RWPE2 (cell line): Measurements from ENCODE around the gene SHKBP1.
"Not testable (repeated sequence)": the region's sequence is repeated elsewhere in the genome, so short reads cannot be mapped to it uniquely, and the experiment has no call there.

Experiments
- ATAC-seq: fragments of 200-7000 bp; cut with Tn5 transposase; 3 replicates; pipeline ENCODE4 v1.9.1; 2021; ENCODE audit warnings: low read depth
- DNase-seq: peaks from one replicate; pipeline ENCODE4 v3.0.0-alpha.2; 2020; ENCODE audit warnings: low spot score
- H3K27ac ChIP-seq: fragments of 450-650 bp; 2 replicates; pipeline ENCODE4 v1.5.1; 2017; ENCODE audit warnings: mild to moderate bottlenecking; ENCODE audit not compliant: poor library complexity, severe bottlenecking
- H3K27me3 ChIP-seq: fragments of 250-450 bp; sonication (Bioruptor Pico); 2 replicates; pipeline ENCODE4 v1.5.1; 2021; ENCODE audit warnings: mild to moderate bottlenecking, moderate library complexity; ENCODE audit not compliant: insufficient read depth, poor library complexity, severe bottlenecking
- H3K36me3 ChIP-seq: fragments of 250-450 bp; sonication (Bioruptor Pico); 2 replicates; pipeline ENCODE4 v1.5.1; 2020; ENCODE audit warnings: low read depth, mild to moderate bottlenecking, moderate library complexity
- H3K4me1 ChIP-seq: fragments of 250-450 bp; sonication (Bioruptor Pico); 2 replicates; pipeline ENCODE4 v1.5.1; 2021; ENCODE audit warnings: mild to moderate bottlenecking, moderate library complexity; ENCODE audit not compliant: insufficient read depth, poor library complexity, severe bottlenecking
- H3K4me3 ChIP-seq: fragments of 250-450 bp; sonication (Bioruptor Pico); 2 replicates; pipeline ENCODE4 v1.5.1; 2021; ENCODE audit warnings: mild to moderate bottlenecking, moderate library complexity; ENCODE audit not compliant: severe bottlenecking
- H3K9me3 ChIP-seq: fragments of 250-450 bp; sonication (Bioruptor Pico); 2 replicates; pipeline ENCODE4 v1.5.1; 2021; ENCODE audit warnings: mild to moderate bottlenecking, moderate library complexity; ENCODE audit not compliant: severe bottlenecking
- TF ChIP-seq, protein P1 (sequence below): fragments of 450-650 bp; IDR thresholded peaks from one replicate; pipeline ENCODE4 v1.5.1; 2017; ENCODE audit warnings: mild to moderate bottlenecking, moderate library complexity; ENCODE audit not compliant: poor library complexity, severe bottlenecking

The SHKBP1 gene

GRCh38 chr19:40543029-40543597 lies 33.6 kb upstream of the SHKBP1 start:
- Histone ChIP-seq H3K9me3 (no peaks in the 10 kb centered on the region), H3K27ac (no peak overlapping the region), H3K4me1 (no peaks in the 10 kb centered on the region), H3K27me3 (no peaks in the 10 kb centered on the region), H3K4me3 (no peak overlapping the region), H3K36me3 (no peaks in the 10 kb centered on the region)
- ATAC-seq (no peak), DNase-seq (no peak)
- TF ChIP-seq, protein P1, sequence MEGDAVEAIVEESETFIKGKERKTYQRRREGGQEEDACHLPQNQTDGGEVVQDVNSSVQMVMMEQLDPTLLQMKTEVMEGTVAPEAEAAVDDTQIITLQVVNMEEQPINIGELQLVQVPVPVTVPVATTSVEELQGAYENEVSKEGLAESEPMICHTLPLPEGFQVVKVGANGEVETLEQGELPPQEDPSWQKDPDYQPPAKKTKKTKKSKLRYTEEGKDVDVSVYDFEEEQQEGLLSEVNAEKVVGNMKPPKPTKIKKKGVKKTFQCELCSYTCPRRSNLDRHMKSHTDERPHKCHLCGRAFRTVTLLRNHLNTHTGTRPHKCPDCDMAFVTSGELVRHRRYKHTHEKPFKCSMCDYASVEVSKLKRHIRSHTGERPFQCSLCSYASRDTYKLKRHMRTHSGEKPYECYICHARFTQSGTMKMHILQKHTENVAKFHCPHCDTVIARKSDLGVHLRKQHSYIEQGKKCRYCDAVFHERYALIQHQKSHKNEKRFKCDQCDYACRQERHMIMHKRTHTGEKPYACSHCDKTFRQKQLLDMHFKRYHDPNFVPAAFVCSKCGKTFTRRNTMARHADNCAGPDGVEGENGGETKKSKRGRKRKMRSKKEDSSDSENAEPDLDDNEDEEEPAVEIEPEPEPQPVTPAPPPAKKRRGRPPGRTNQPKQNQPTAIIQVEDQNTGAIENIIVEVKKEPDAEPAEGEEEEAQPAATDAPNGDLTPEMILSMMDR = no peak

DNA sequence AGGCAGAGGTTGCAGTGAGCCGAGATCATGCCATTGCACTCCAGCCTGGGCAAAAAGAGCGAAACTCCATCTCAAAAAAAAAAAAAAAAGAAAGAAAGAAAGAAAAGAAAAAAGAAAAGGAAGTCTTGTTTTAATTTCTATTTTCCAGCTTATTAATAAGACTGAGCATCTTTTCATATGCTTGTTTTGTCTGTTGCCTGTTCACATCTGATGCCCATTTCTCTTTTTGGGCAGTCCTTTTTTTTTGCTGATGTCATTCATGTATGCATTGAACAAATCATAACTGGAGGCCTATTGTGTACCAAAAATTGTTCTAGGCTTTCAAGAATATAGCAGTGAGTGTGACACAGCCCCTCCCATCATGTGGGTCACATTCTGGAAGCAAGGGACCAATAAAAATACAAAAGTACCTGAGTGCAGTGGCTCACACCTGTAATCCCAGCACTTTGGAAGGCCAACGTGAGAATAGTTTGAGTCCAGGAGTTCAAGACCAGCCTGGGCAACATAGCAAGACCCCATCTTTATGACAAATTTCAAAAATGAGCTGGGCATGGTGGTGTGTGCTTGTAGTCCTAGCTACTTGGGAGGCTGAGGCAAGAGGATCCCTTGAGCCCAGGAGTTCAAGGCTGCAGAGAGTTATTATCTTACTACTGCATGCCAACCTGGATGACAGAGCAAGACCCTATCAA lies 30.4 kb upstream of the SHKBP1 start:
- not testable (repeated sequence) for H3K4me1 ChIP-seq, DNase-seq, H3K27ac ChIP-seq, H3K4me3 ChIP-seq, H3K36me3 ChIP-seq, H3K9me3 ChIP-seq, H3K27me3 ChIP-seq, ATAC-seq

- ATAC-seq, DNase-seq, H3K4me3 ChIP-seq, H3K27ac ChIP-seq, H3K9me3 ChIP-seq, H3K4me1 ChIP-seq, H3K27me3 ChIP-seq, H3K36me3 ChIP-seq: not testable (repeated sequence)
Measured at GRCh38 chr19:40547190-40547589, 29.5 kb upstream of the SHKBP1 start.

DNA sequence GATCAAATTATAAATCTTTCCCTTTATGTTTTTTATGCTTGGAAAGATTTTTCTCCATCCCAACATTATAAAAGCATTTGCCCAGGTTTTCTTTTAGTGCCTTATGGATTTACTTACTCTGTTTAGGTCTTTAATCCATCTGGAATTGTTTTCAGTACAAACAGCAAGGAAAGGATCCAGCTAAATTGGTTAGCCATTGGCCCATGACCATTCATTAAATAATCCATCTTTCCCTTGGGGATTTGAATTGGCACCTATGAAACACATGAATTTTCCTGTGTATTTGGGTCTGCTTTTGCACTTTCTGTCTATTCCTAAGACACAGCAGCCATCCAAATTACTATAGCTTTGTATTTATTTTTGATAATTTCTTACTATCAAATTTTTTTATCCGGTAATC lies 28.8 kb upstream of the SHKBP1 start:
- ATAC-seq (no peak), DNase-seq (no peak)
- TF ChIP-seq, protein P1 = no peak
- Histone ChIP-seq H3K27ac (no peak overlapping the region), H3K4me1 (no peaks in the 10 kb centered on the region), H3K36me3 (no peaks in the 10 kb centered on the region), H3K9me3 (no peaks in the 10 kb centered on the region), H3K4me3 (no peak overlapping the region), H3K27me3 (no peaks in the 10 kb centered on the region)

DNA sequence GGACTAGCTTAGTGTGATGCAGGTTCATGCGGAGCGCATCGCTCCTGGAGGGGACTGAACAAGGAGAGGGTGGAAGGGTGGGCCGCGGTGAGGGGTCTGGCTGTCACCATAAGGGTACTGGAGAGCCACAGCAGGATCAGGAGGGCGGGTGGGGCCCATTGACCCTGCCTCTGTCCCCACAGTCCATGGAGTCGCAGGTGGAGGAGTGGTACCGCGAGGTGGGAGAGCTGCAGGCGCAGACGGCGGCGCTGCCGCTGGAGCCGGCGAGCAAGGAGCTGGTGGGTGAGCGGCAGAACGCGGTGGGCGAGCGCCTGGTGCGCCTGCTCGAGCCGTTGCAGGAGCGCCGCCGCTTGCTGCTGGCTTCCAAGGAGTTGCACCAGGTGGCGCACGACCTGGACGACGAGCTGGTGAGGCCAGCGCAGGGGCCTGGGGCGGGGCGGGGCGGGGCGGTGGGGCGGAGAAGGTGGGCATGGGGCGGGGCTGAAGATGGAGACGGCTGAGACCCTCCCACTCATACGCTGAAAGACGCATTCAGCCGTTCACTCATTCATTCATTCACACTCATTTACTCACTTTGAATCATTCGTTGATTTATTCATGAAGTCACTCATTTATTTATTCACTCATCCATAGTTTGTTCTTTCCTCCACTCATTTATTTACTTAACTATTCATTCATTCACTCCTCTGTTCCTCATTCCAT lies 27.5 kb upstream of the SHKBP1 start:
- ATAC-seq (peak; percentile 83), DNase-seq (no peak)
- Histone ChIP-seq H3K36me3 (no peaks in the 10 kb centered on the region), H3K27ac (no peak overlapping the region), H3K4me1 (no peaks in the 10 kb centered on the region), H3K4me3 (no peak overlapping the region), H3K27me3 (peaks cover 12% of the 10 kb centered on the region), H3K9me3 (no peaks in the 10 kb centered on the region)
- TF ChIP-seq, protein P1 = peak; percentile 70
